Measurements from ENCODE around the gene ZNF805. TPM values are rescaled to one million over a fixed set of nuclear protein-coding genes. Genes with fewer than 3 reads are reported as not detected.
"Not testable (repeated sequence)": the region's sequence is repeated elsewhere in the genome, so short reads cannot be mapped to it uniquely, and the experiment has no call there.

ZNF805 gene
- total RNA-seq: 48.0 TPM
- polyA plus RNA-seq: 2.3 TPM

DNA sequence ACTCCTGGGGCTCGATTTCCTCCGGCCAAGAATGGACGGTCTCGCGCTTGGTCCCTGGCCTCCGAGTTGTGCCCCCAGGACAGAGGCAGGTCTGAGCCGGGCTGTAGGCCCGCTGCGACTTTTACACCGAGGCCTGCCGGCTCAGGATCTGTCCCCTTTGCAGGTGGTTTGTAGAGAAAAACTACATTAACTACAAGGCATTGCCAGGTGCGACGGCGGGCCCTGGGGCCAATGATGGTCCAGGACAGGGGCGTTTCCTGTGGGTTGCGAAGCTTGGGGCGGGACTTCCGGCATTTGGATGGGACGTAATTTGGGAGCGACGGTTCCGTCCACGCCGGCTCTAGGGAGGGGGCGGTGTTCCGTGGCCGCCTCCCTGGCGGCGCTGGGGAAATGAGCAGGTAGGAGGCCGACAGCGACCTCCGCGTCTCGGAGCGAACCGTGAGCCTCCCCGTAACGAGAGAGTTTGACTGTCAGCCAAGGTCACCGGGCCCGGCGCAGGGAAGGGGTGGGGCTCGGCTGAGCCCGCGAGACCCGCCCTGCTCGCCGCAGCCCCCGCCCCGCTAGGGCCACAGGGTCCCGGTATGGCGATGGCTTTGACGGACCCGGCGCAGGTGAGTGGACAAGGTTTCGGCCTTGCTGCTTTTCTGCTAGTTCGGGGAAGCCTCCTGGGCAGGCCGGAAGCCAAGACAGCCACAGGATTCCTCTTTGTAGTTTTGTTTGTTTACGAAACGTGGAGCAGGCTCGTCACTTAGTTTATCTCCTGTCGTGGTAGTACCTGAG is at the start of gene ZNF805:
ZNF805 (plus strand) TSS at position 322 of the 780 bp plus-strand sequence; CDS start at position 582, 260 bp downstream.
- H3K36me3 ChIP-seq (ENCODE audit: insufficient read depth): peaks cover 3% of the 10 kb centered on the region
- WGBS: under 1% methylated on average over 61 of the region's 61 CpGs
- H3K4me3 ChIP-seq (ENCODE audit: low read depth, low read length): peak within 1 kb of the TSS; percentile 80
- peak; percentile 92 for DNase-seq (ENCODE audit: extremely low spot score)
- no peaks in the 10 kb centered on the region for H3K4me1 ChIP-seq (ENCODE audit: insufficient read depth)
- H3K27ac ChIP-seq (ENCODE audit: low read depth): peak within 1 kb of the TSS; percentile 70

DNA sequence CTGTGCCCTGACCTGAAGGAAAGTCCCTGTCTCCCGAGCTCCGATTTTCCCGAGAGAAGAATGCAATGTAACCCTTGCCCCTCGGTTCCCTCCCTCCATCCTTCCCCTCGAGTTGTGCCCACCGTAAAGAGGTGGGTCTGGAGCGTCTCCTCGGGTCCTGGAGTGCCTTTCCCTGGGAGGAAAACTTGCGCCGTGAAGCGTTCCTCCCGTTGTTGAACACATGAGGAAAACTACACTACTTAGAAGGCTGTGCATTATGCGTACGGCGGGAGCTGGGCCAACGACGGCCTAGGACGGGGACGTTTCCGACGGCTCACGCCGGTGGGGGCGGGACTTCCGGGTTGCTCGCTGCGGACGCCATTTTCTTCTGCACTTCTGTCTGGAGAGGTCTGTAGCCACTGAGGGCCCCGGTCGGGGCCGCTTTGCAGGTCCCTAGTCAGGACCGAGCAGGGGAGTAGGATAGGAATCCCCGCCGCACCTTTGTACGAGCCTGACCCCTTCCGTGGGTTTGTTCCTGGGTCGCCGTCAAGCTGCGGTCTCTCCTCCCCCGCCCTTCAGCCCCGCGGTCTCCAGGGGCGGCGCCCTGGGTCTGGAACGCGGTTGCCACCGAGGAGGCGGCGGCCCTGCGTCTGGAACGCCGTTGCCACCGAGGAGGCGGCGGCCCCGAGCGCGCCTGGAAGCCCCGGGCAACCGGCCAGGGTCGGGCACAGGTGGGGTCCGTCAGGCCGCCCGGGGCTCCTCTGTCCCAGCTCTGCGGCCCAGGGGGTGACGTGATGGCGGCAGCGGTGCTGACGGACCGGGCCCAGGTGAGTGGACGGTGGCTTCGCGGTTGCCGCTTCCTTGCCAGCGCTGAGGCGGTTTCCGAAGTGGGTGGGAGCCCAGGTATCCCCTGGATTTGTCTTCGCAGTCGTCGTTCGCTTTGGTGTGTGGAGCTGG is 49.0 kb upstream of the ZNF805 start, which contains the start of gene ZNF264:
ZNF264 (plus strand) TSS at position 360 of the 936 bp plus-strand sequence; CDS start at position 774, 414 bp downstream.
- peak; percentile 58 for DNase-seq (ENCODE audit: extremely low spot score)
- Histone ChIP-seq H3K36me3 (ENCODE audit: insufficient read depth) (no peaks in the 10 kb centered on the region), H3K4me3 (ENCODE audit: low read depth, low read length) (peak within 1 kb of the TSS; percentile 93), H3K4me1 (ENCODE audit: insufficient read depth) (peaks cover 2% of the 10 kb centered on the region), H3K27ac (ENCODE audit: low read depth) (peak within 1 kb of the TSS; percentile 92)
- under 1% methylated on average over 81 of the region's 81 CpGs for WGBS

DNA sequence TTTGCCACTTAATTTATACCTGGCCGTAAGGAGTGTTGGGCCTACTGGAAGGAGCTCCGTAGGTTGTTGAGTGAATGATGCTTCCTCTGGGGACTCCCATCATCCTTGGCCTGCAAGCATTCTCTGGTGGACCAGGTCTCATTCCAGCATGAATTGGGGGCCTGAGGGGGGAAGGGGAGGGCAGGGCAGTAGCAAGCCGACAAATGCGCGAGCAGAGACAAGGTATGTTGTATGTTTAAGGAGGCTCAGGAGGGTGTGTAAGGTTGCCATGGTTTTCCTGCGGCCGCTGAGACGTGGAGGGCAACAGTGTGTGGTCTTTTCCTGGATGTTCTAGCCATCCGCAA is 48.4 kb upstream of the ZNF805 start:
- no peak for DNase-seq (ENCODE audit: extremely low spot score)
- 4% methylated on average over 9 of the region's 9 CpGs for WGBS

DNA sequence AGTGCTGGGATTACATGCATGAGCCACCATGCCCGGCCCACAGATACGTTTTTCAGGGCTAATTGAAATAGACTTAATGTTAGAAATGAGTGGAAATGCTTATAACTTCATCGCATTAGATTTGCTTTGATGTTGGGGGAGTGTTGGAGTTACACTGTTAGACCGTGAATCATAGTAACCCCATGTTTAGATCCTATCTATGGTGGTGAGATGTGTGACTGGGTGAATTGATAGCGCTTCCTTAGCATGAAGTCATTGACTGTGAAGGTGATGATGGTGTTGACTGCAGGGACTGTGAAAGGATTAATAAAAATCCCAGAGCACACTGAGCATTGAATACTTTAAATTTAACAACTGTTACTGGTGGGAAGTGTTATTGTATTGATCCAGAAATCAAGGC is 47.4 kb upstream of the ZNF805 start:
- 83% methylated on average over 5 of the region's 5 CpGs for WGBS
- H3K4me1 ChIP-seq (ENCODE audit: insufficient read depth): peaks cover 2% of the 10 kb centered on the region
- no peak overlapping the region for H3K4me3 ChIP-seq (ENCODE audit: low read depth, low read length)
- H3K27ac ChIP-seq (ENCODE audit: low read depth): no peak overlapping the region
- no peak for DNase-seq (ENCODE audit: extremely low spot score)
- peaks cover 2% of the 10 kb centered on the region for H3K36me3 ChIP-seq (ENCODE audit: insufficient read depth)

More for the DNA sequence above, 48.4 kb upstream of the ZNF805 start:
- H3K4me1 ChIP-seq (ENCODE audit: insufficient read depth): peaks cover 2% of the 10 kb centered on the region
- no peak overlapping the region for H3K27ac ChIP-seq (ENCODE audit: low read depth)
- H3K4me3 ChIP-seq (ENCODE audit: low read depth, low read length): peak overlapping the region; percentile 93
- no peaks in the 10 kb centered on the region for H3K36me3 ChIP-seq (ENCODE audit: insufficient read depth)

DNA sequence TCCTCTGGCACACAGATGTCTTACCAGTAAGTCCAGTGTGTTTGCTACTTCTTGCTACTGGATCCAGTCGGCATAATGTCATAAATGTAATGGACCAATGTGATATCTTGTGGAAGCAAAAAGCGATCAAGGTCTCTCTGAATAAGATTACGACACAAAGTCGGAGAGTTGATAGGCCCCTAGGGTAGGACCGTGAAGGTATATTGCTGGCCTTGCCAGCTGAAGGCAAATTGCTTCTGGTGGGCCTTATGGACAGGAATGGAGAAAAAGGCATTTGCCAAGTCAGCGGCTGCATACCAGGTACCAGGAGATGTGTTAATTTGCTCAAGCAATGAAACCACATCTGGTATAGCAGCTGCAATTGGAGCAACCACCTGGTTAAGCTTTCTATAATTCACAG is 42.6 kb upstream of the ZNF805 start:
- WGBS: 93% methylated on average over 6 of the region's 6 CpGs

DNA sequence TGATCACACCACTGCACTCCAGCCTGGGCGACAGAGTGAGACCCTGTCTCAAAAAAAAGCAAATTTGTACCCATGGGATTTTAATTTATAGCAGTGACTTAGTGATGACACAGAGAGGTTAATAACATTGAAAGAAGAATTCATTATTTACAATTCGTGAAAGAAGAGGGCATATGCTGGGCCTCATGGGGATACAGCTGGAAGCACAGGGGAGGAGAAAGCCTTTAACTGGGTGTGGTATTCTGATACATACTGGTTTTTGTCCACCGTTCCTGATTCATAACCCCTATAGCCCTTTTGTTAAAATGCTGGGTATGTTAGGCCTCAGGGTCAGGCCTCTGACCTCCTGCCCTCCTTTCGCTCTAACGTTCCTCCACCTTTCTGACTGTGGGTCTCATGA is 38.3 kb upstream of the ZNF805 start:
- DNase-seq (ENCODE audit: extremely low spot score): no peak
- no peak overlapping the region for H3K4me3 ChIP-seq (ENCODE audit: low read depth, low read length)
- H3K27ac ChIP-seq (ENCODE audit: low read depth): no peak overlapping the region
- no peaks in the 10 kb centered on the region for H3K4me1 ChIP-seq (ENCODE audit: insufficient read depth)
- 84% methylated on average over 5 of the region's 5 CpGs for WGBS
- peaks cover 3% of the 10 kb centered on the region for H3K36me3 ChIP-seq (ENCODE audit: insufficient read depth)

More for the DNA sequence above, 42.6 kb upstream of the ZNF805 start:
- H3K36me3 ChIP-seq (ENCODE audit: insufficient read depth); H3K4me1 ChIP-seq (ENCODE audit: insufficient read depth); DNase-seq (ENCODE audit: extremely low spot score); H3K27ac ChIP-seq (ENCODE audit: low read depth); H3K4me3 ChIP-seq (ENCODE audit: low read depth, low read length): not testable (repeated sequence)

DNA sequence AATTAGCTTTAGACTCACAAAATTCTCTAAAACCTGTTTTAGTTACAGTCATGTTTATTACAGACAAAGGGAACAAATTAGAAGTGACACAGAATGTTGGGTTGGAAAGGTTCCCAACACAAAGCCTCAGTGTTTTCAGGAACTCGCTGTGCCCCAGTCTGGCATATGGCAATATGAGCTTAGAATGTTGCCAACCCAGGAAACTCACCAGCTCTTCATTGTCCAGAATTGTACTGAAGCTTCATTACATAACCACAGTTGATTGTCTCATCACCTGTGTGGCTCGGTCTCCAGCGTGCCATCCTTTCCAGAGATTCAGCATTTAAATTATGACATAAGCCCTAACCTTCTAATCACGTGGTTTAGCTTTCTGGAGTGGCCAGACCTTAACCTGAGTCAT is 30.1 kb upstream of the ZNF805 start:
- peaks cover 13% of the 10 kb centered on the region for H3K36me3 ChIP-seq (ENCODE audit: insufficient read depth)
- no peaks in the 10 kb centered on the region for H3K4me1 ChIP-seq (ENCODE audit: insufficient read depth)
- WGBS: 84% methylated on average over 4 of the region's 4 CpGs
- no peak for DNase-seq (ENCODE audit: extremely low spot score)
- H3K27ac ChIP-seq (ENCODE audit: low read depth): no peak overlapping the region
- H3K4me3 ChIP-seq (ENCODE audit: low read depth, low read length): no peak overlapping the region

DNA sequence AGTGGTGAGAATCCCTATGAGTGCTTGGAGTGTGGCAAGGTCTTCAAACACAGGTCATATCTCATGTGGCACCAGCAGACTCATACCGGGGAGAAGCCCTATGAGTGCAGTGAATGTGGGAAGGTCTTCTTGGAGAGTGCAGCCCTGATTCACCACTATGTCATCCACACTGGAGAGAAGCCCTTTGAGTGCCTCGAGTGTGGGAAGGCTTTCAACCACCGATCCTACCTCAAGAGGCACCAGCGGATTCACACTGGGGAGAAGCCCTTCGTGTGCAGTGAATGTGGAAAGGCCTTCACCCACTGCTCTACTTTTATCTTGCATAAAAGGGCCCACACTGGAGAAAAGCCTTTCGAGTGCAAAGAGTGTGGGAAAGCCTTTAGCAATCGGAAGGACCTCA is 28.3 kb upstream of the ZNF805 start:
- DNase-seq (ENCODE audit: extremely low spot score): no peak
- Histone ChIP-seq H3K4me3 (ENCODE audit: low read depth, low read length) (no peak overlapping the region), H3K36me3 (ENCODE audit: insufficient read depth) (peaks cover 12% of the 10 kb centered on the region), H3K4me1 (ENCODE audit: insufficient read depth) (no peaks in the 10 kb centered on the region), H3K27ac (ENCODE audit: low read depth) (no peak overlapping the region)
- 93% methylated on average over 7 of the region's 7 CpGs for WGBS

DNA sequence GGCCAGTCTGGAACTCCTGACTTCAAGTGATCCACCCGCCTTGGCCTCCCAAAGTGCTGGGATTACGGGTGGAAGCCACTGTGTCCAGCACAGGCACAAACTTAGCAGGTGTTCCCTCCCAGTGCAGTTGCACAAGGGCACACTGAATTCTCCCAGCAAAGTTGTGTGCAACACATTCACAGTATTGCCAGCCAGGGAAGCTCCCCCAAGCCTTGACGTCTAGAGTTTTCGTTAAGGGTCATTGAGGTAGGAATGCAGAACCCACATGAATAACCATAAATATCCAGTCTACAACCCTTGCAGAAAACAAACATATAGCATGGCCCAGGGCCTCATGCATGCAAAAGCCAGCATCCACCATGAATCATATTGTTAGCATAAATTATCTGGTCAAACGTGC is 12.9 kb upstream of the ZNF805 start:
- 71% methylated on average over 5 of the region's 5 CpGs for WGBS

DNA sequence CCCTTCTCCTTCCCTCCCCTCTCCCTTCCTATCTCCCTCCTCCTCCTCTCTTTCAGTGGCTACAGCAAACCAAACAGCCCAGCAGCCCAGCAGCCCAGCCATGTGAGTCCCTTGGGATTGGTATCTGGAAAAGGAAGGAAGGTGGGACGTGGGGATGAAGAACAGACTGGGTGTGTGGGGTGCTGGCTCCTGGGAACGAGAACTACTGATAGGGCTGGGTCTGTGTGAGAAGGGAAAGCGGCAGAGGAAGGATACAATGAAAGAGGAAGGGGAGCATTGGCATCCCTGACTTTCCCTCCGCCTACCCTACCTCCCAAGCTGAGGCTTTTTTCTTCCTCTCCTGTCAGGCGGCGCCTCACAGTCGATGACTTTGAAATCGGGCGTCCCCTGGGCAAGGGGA is 8.7 kb upstream of the ZNF805 start:
- Histone ChIP-seq H3K4me3 (ENCODE audit: low read depth, low read length) (no peak overlapping the region), H3K4me1 (ENCODE audit: insufficient read depth) (no peaks in the 10 kb centered on the region), H3K36me3 (ENCODE audit: insufficient read depth) (no peaks in the 10 kb centered on the region), H3K27ac (ENCODE audit: low read depth) (no peak overlapping the region)
- WGBS: 64% methylated on average over 9 of the region's 9 CpGs
- DNase-seq (ENCODE audit: extremely low spot score): no peak

More for the DNA sequence above, 12.9 kb upstream of the ZNF805 start:
- no peak for DNase-seq (ENCODE audit: extremely low spot score)
- no peak overlapping the region for H3K27ac ChIP-seq (ENCODE audit: low read depth)
- no peaks in the 10 kb centered on the region for H3K36me3 ChIP-seq (ENCODE audit: insufficient read depth)
- H3K4me1 ChIP-seq (ENCODE audit: insufficient read depth): no peaks in the 10 kb centered on the region
- no peak overlapping the region for H3K4me3 ChIP-seq (ENCODE audit: low read depth, low read length)

DNA sequence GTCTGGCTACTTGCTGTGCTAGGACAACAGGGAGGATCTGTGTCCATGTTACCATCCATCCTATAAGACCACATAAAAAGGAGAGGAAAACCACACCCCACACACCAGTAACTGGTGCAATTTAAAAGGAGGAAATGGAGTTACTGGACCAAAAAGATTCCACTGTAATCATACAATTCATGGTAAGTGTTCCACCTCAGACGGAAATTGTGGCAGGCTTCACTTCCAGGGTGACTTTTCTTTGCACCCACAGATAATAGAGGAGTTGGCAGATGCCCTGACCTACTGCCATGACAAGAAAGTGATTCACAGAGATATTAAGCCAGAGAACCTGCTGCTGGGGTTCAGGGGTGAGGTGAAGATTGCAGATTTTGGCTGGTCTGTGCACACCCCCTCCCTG is 7.2 kb upstream of the ZNF805 start:
- Histone ChIP-seq H3K4me1 (ENCODE audit: insufficient read depth) (no peaks in the 10 kb centered on the region), H3K27ac (ENCODE audit: low read depth) (no peak overlapping the region), H3K4me3 (ENCODE audit: low read depth, low read length) (no peak overlapping the region), H3K36me3 (ENCODE audit: insufficient read depth) (no peaks in the 10 kb centered on the region)
- 88% methylated on average over 1 of the region's 1 CpG for WGBS
- no peak for DNase-seq (ENCODE audit: extremely low spot score)

DNA sequence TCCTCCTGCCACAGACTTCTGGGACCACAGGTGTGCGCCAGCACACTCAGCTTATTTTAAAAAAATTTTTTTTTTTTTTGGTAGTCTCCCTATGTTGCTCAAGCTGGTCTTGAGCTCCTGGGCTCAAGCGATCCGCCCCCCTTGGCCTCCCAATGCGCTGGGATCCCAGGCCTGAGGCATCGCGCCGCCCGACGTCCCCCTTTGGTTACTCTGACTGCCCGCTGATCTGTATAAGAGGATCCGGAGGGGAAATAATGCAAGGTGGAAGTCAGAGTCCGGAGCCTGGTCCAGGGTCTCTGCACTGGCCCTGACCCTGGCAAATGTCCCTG is 486 bp upstream of the ZNF805 start:
- H3K4me1 ChIP-seq (ENCODE audit: insufficient read depth): no peaks in the 10 kb centered on the region
- peaks cover 2% of the 10 kb centered on the region for H3K36me3 ChIP-seq (ENCODE audit: insufficient read depth)
- peak overlapping the region; percentile 70 for H3K27ac ChIP-seq (ENCODE audit: low read depth)
- H3K4me3 ChIP-seq (ENCODE audit: low read depth, low read length): peak overlapping the region; percentile 80
- no peak for DNase-seq (ENCODE audit: extremely low spot score)
- 14% methylated on average over 12 of the region's 12 CpGs for WGBS

DNA sequence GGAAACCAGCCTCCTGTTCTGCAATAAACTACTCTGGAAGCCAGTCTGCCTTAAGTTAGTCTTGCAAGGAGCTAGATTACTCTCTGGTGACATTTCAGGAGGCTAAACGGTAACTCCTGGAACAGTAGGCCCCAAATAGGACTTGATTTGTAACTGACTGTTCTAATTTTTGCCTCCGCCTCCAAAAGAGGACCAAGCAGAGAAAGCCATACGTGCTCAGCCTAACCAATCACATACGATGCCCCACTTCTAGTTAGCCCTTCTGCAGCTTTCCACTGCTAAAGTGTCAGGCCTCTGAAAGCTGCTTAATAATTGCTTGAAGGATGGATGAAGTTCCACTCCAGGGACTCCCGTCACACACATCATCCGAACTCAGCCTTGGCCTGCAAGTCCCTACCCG is 744 bp downstream of the ZNF805 start:
- H3K36me3 ChIP-seq (ENCODE audit: insufficient read depth): peaks cover 3% of the 10 kb centered on the region
- 19% methylated on average over 7 of the region's 7 CpGs for WGBS
- H3K4me1 ChIP-seq (ENCODE audit: insufficient read depth): no peaks in the 10 kb centered on the region
- H3K4me3 ChIP-seq (ENCODE audit: low read depth, low read length): peak overlapping the region; percentile 80
- H3K27ac ChIP-seq (ENCODE audit: low read depth): no peak overlapping the region
- no peak for DNase-seq (ENCODE audit: extremely low spot score)

DNA sequence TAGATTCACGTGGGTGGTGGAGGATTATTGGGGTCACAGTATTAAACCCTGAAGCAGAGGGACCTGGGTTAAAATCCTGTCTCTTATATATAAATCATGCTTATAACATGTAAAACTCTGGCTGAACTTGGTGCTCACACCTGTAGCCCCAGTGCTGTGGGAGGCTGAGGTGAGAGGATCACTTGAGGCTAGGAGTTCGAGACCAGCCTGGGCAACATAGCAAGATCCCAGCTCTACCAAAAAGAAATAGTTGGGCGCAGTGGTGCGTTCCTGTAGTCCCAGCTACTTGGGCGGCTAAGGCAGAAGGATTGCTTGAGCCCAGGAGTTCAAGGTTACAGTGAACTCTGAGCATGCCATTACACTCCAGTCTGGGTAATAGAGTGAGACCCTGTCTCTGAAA is 2.4 kb downstream of the ZNF805 start:
- Histone ChIP-seq H3K4me3 (ENCODE audit: low read depth, low read length) (no peak overlapping the region), H3K36me3 (ENCODE audit: insufficient read depth) (peaks cover 3% of the 10 kb centered on the region), H3K27ac (ENCODE audit: low read depth) (no peak overlapping the region), H3K4me1 (ENCODE audit: insufficient read depth) (no peaks in the 10 kb centered on the region)
- WGBS: 94% methylated on average over 5 of the region's 5 CpGs
- no peak for DNase-seq (ENCODE audit: extremely low spot score)

All from urinary bladder (tissue), 4 donors.